ENCODE results near the gene DDA1.

The DDA1 gene

DNA sequence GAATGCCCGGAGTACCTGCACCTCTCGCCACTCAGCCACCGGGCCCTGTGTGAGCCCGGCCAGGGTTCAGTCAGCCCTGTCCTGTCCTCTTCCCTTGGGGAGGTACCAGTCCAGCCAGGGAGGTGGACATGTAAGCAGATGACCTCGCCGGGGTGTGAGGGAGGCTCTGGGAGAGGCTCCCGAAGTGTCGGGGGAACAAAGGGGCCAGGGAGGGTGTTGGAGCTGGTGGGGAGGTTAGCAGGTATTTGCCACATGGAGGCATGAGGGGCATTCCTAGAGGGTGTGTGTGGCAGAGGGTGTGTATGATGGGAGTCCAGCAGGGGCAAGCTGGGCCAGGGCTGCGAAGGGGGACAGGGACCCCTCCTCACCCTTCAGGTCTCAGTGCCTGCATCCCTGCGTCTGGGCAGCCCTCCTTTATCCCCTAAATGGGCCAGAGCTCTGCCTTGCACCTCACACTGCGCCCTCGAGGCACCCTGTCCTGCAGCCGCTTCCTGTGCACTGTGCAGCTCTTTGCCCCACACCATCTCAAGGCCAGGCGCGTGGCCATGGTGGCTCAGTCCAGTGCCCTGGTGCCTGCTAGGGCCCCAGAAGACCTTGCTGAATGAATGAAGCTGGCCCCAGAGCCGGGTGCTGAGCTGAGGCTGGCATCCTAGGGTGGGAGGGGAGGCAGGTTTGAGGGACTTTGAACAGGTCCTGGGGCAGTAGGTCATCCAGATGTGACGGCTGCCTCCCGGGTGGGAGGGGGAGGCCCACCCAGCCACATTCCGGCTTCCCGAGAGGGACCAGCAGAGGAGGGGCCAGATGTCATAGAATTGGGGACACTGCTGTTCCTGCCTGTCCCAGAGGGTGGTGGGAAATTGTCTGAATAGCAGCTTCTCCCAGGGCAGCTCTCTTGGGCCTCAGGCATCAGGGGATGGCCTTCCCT lies 3.1 kb downstream of the DDA1 start:
- no peak for DNase-seq

DNA sequence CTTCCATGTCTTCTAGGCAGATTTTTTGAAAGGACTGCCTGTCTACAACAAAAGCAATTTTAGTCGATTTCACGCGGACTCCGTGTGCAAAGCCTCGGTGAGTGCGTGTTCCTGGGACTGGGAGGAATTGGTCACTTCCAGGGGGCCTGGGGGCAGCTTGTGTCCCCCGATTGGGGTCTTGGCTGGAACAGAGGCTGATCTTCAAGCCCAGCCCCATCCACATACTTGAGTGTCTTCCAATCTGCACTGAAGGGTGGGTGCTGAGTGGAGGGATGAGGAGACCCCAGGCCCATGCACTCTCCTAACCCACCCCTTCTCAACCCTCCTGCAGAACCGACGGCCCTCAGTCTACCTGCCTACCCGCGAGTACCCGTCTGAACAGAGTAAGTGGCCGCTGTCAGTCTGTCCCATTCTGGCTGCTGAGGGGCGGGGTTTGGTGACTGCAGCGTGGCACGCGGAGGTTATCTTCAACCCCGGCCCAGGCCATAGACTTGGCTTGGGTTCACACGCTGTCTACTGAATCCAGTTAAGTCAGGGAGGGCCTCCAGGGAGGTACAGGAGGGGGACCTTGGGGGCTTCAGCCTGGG lies 4.7 kb downstream of the DDA1 start:
- no peak for DNase-seq

DNA sequence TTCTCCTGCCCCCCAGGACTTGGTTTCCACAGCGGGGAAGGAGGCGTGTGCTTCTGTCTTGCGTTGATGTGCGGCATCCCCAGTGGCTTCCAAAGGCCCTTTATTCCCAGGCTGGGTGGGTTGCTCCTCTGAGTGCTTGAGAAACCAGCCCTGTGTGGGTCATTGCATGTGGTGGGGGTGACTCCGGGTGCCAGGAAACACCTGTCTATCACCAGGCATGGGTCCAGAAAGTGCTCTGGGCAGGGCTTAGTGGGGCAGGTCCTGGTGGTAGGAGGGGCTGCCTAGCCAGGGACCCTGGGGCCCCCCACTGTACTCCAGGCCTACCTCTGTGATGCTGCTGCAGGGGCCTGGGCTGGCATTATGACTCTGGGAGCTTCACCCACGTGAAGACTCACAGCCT lies 9.6 kb downstream of the DDA1 start:
- DNase-seq: no peak

DNA sequence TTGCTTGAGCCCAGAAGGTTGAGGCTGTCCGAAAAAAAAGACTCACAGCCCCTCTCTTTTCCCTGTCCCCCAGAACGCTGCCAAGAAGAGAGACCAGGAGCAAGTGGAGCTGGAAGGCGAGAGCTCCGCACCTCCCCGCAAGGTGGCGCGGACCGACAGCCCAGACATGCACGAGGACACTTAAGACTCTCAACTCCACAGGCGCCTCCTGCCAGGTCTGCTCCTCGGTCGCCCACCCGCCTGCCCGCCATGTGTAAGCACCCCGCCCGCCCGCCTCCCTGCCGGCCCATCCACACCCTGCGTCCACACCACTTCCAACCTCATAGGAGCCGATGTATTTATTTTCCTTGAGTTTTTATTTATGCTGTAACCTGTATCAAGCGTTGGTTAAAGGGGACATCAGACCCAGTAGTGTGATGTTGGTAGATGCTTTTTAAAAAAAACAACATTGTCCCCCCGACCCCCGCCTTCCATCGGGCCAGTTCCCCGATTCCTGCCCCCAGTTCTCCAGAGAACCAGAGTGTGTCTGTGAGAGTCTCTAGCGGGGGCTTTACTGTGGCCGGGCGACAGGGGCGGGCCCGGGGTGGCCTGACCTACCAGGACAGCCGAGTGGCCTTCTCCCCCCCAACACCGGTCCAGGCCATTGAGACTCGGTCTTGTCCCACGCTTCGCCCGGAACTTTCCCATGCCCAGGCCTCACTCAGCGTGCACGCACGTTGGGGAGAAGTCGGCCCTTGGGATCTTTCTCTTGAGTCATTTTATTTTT lies 10.3 kb downstream of the DDA1 start:
- no peak for DNase-seq

DNA sequence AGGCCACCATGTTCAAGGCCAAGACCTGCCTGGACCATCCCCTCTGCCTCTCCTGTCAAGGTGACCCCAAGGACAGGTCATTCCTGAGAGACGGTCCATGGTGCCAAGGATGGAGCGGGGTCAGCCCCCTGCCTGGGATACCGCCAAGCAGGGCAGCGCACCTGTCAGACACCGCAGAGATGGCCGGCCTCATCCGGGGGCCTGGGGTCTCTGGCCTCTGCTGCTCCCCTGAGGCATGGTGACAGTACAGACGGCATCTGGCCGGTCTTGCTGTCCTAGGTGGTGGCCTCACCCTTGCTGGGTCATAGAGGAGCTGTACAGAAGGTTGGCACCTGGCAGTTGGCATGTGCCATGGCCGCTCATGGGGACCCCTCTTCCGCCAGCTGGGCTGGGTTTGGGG lies 11.1 kb downstream of the DDA1 start:
- DNase-seq: no peak

DNA sequence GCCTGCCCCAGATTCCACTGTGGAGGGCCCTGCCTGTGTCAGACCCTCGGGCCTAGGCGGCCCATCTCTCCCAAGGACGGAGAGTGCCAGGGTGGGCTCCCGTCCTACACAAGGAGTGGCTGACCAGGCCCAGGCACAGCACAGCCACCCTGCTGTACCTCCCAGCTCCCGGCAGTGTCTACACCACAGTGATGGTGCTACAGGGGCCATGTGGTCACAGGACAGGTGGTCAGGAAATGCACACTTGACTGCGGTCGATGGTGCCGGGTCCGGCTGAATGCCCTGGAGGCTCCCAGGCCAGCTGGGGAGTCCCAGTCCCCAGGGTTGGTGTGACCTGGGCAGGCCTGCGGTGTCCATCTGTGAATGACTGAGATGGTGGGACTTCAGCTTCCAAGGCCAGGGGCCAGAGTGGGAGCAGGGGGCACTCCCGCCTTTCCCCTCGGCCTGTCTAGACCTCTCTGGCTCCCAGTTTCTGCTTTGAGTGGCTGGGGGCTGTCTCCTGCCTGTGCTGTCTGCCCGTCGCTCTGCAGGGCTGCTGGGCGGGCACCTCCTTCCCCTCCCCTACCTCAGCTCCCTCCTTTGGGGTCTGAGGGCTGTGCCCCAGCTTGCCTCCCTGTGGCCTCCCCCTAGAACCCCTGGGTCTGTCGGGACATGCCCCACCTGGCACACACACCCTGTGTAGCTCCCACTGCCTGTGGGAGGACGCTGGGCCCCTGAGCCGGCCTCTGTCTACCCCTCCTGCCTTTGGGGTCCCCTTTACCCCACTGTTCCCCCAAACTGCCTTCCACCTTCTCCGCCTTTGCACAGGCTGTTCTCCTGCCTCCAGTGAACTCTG lies 12.5 kb downstream of the DDA1 start:
- DNase-seq: no peak

DNA sequence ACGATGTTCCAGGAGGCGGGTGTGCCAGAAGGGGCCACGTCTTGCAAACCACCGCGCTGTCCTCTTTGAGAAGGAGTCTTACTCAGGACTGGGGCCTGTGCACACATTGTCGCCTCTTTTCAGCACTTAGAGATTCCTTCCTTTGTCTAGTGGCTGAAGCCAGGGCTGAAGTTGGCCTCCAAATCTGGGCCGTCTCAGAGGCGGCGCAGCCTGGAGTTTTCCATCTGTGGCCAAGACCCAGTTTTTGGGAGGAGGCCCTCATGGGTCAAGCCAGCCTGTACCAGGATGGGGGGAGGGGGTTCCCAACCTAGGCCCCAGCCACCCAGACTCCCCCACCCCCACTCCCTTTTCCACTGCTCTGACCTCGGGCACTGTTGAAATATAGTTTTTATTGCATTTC lies 13.5 kb downstream of the DDA1 start:
- no peak for DNase-seq

DNA sequence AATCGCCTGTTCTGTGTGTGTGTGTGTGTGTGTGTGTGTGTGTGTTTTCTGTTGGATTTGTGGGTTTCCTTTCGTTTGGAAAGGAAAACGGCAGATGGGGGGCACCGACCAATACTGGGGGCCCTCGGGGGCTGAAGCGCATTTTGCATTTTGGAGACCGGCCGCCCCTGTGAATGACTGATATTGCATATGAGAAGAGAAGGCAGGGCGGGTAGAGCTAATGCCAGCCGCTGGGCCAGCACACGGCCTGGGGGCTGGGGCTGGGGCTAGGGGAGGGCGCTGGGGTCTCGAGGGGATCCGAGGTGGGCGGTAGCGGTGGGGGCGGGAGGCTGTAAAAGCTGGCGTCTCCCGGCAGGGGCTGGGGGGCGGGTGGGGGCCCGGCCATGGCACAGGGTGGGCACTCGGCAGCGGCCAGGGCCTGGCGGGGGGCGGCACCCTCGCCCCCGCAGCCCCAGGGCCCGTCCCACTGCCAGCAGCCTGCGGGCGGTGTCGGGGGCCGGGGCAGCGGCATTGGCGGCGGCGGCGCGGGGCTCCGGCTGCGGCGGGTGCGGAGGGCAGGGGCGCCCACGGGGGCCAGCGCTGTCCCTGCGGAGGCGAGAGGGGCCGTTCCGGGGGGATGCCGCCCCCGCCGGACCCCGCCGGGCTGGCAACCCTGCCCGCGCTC lies 14.1 kb downstream of the DDA1 start:
- no peak for DNase-seq

DNA sequence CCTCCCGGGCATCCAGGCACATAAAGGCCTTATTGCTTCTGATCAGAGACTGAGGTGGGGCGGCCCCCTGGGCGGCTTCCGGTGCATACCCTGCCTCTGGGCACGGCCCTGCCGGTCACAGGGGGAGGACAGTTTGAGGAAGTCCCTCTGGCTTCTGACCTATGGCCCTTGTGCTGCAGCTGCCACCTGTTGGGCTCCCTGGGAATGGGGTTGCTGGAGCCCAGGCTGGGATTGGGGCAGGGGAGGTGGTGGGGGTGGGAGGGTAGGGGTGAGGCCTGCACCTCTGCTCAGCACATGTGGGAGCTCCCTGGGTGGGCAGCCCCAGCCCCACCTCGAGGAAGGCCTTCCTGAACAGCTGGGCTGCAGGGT lies 14.6 kb downstream of the DDA1 start:
- DNase-seq: no peak

DNA sequence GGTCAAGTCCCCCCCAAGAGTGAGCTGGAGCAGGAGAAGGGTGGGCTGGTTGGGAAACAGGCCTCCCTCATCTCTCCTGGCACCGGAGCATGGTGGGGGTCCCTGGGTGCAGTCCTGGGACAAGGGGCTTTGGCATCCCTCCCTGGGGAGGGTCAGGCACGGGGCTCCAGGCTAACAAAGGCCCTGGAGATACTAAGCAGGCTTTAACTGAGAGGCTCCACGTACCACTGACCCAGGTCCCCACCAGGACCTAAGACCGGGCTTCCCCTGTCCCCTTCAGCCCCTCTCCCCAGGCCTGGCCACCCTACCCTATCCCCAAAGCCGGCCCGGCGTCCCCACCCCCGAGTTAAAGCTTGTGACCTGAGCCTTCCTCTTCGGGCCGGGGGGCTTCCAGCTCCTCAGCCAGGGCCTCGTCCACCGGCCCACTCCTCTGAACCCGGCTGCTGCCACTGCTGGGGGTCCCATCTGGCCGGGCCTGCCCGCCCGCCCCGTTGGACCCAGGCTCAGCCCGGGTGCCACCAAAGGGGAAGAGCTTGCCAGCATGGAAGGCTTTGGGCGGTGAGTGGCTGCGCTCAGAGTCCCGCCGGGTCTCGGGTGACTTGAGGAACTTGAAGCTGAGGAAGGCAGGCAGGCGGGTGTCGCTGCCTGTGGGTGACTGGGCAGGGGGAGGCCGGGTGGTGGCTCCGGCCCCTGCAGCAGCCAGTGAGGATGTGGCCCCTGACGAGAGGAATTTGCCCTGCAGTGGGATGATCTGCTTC lies 15.2 kb downstream of the DDA1 start:
- no peak for DNase-seq

DNA sequence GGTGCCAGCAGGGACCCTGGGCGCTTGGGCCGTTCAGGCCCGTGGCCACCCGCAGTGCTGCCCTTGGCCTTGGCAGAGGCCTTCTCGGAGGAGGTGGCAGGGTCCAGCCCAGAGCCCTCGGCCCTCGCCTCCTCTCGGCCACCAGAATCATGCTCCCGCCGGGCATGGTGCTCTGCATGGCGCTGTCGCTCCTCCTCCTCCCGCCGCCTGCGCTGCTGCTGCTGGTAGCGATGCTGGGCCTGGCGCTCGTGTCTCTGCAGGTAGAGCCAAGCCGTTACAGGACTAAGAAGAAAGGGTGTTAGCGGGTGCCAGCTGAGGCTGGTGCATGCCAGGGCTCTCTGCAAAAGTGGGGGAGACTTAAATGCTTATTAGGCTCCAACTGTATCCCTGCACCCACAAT lies 15.8 kb downstream of the DDA1 start:
- no peak for DNase-seq

DNA sequence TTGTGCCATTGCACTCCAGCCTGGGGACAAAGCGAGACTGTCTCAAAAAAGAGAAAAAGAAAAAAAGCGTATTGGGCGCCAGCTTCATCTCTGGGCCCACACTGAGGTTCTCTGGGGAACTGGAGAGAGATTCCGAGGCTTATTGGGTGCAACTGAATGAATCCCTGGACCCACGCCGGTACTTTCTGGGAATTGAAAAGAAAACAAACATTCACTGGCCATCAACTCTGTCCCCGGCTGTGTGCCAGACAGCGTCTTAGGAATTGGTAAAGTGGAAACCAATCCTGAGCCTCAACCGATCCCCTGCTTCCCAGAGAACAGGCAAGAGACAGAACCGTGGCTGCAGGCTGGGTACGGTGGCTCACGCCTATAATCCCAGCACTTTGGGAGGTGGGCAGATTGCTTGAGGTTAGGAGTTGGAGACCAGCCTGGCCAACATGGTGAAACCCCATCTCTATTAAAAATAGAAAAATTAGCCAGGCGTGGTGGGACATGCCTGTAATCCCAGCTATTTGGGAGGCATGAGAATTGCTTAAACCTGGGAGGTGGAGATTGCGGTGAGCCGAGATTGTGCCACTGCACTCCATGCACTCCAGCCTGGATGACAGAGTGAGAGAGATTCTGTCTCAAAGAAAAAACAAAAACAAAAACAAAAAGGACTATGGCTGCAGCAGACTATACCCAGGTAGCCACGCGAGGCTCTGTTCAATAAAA lies 16.7 kb downstream of the DDA1 start:
- DNase-seq: no peak

DNA sequence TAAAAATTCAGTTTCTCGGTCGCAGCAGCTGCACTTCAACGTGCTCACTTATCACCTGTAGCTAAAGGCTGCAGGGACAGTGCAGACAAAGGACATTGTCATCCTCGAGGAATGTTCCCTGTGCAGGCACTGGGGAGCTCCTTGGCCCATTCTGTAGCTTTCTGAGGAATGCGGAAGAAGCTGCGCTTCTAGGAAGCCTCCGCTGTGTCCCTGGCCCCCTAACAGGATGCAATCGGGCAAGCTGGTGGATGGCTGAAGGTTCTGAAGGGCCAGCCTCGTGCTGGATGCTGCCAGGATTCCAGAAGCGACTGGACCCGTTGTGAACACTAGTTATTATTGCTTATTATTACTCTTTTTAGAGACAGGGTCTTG lies 17.2 kb downstream of the DDA1 start:
- no peak for DNase-seq

DNA sequence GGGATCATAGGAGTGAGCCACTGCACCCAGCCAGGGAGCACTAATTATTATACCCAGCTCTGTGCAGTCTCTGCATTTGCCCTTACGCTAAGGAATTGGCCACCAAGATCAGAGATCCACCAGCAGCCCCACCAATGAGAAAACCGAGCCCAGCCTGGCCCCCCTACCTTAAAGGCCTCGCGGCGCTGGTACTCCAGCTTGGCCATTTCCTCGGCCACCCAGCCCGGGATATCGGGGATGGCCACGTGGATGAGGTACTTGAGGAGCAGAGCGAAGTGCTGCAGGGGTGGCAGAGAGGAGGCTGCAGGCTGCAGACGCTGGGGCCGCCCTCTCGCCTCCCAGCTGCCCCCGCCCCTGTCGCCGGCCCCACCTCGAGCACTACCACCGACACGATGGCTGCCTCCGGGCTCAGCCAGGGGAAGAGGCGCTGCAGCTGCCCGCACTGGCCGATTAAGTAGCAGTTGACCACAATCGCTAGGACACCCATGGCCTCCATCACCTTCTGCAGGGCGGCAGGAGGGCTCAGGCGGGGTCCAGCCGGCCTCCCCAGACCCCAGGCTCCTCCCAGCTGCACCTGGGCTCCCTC lies 17.8 kb downstream of the DDA1 start:
- DNase-seq: no peak

DNA sequence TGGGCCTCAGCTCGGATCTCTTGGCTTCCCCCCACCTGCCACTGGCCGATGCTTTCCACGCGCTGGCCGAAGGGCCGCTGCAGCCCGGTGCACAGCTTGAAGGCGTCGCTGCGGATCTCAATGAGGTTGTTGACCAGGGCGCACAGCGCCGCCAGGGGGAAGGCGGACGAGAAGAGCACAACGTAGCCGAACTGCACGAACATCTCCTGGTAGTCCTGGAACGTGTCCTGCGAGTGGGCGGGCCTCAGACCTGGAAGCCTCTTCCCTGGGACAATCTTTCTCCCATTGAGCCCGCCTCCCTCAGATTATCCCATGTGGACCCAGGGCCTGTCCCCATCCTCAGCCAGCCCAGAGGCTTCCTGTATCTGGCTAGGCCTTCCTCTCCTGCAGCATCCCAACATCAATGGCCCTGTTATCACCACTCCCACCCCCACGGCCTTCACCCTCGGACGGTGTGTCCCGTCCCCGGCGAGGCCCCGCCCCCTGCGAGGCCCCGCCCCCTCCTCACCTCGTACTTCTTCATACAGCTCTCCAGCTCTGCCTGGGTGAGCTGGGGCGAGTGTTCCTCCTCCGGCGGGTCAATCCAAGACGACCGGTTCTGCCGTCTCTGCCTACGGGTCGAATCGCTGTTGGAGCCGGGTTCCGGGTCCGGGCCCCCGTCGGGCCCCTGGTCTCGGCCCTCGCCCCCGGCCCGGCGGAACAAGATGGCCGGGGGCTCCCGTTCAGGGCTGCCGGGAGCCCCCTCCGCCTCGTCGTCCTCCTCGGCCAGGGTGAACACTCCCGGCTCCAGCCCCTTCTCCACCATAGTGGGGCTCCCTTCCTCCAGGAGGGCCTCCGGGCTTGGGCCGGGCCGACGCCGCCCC lies 18.5 kb downstream of the DDA1 start:
- no peak for DNase-seq

DNA sequence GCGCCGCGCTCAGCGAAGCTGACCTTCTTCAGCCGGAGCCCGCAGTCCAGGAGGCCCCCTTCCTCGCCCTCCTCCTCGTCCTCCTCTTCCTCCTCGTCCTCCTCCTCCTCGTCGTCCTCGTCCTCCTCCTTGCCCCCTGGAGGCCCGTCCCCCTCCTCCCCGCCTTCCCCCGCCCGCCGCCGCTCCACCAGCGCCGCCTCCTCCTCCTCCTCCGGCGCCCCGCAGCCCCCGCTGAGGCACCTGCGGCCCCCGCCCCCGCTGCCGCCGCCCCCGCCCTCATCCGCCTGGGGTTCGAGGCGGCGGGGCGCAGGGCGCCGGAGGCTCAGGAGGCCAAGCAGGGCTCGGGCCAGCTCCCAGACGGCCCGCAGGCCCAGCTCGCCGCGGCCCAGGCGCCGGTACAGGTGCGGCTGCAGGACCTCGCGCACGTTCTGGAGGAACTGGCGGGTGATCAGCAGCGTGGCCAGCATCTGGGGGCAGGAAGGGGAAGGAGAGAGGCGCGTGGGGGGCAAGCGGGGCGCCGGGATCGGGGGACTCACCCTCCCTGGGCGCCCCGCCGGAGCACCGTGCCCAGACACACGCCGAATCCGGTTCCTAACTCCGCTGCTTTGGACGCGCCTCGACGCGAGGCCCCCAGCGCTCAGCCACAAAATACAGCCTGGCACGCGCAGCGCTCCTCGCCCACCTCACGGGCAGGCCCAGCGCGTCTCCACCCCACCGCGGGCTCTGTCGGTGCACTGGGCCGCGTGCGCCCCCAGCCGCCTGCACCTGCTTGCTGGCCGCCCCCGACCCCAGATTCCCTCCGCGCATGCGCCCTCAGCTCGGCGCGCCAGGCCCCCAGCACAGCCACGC lies 19.4 kb downstream of the DDA1 start:
- no peak for DNase-seq

DNA sequence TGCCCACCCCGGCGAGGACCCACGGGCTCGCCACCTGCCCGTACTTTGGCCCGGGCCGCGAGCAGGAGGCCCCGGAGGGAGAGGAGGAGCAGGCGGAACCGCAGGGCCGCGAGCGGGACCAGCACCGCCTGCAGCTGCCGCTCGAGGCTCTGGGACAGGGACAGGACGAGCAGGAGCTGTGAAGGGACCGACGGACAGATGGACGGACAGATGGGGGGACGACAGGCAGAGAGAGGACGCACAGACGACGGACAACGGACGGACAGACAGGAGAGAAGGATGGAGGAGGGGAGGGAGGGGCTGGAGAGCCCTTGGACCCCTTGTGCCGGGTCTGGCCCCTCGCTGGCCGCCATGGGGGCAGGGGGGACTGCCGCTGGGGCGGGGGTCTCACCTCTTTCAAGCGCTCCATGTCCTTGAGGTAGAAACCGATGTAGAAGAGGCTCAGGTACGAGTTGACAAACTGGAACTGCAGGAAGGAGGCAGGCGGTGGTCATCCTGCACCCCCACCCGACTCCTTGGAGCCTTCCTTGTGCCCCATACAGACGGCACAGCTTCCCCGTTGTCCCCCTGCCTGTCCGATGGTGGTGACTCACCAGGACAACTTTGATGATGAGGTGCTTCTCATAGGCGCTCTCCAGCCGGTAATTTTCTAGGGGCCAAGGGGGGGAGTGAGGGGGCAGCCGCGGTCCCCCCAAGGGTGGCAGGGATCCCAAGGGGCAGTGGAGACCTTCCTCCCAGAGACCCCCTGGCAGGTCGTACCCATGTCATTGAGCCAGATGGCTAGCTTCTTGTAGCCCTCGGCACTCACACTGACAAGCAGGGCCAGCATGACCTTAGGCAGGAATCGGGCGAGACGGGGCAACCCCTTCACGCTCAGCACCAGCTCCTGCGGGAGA lies 20.3 kb downstream of the DDA1 start:
- DNase-seq: no peak
